GM12864 (cell line): ENCODE measurements around the gene DISP3.

Source experiments
- DNase-seq: peaks from one replicate; pipeline ENCODE4 v3.0.0-alpha.2; 2011; ENCODE audit warnings: low read depth
- H3K4me3 ChIP-seq: 2 replicates; pipeline ENCODE4 v1.5.1; 2011; ENCODE audit warnings: mild to moderate bottlenecking, low read depth, low read length, control low read depth
- TF ChIP-seq, protein P1 (sequence below): IDR thresholded peaks from 2 replicates; pipeline ENCODE4 v1.5.1; 2011; ENCODE audit warnings: low read depth, mild to moderate bottlenecking, moderate library complexity, low read length, control low read depth, inconsistent platforms; ENCODE audit errors: missing control alignments

DISP3 gene

DNA sequence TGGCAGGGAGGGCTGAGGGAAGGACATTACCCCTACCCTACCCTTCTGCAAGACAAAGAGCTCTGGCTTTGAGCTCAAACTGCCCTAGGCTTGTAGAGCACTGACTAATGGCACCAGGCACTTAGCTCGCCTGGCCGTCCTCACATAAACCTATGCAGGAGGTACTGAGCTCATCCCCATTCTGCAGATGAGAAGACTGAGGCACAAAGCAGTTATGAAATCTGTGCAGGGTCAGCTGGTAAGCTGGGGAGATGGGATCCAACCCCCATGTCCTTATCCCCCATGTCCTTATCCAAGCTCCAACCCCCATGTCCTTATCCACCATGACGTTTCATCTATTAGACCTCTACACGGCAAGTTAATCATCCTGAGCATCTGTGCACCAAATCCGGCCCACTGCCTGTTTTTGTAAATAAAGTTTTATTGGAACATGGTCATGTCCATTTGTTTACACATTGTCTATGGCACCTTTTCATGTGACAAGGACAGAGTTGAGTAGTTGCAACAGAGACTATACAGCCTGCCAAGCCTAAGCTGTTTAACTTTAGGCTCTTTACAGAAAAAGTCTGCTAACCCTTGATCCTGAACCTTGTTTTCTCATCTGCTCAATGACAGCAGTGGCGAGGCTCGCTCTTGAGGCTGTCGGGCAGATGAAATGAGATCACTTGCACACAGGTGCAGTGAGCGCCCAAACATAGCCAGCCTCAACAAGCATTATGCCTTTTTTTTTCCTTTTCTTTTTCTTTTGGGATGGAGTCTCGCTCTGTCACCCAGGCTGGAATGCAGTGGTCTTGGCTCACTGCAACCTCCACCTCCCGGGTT lies 88.5 kb downstream of the DISP3 start:
- TF ChIP-seq, protein P1, sequence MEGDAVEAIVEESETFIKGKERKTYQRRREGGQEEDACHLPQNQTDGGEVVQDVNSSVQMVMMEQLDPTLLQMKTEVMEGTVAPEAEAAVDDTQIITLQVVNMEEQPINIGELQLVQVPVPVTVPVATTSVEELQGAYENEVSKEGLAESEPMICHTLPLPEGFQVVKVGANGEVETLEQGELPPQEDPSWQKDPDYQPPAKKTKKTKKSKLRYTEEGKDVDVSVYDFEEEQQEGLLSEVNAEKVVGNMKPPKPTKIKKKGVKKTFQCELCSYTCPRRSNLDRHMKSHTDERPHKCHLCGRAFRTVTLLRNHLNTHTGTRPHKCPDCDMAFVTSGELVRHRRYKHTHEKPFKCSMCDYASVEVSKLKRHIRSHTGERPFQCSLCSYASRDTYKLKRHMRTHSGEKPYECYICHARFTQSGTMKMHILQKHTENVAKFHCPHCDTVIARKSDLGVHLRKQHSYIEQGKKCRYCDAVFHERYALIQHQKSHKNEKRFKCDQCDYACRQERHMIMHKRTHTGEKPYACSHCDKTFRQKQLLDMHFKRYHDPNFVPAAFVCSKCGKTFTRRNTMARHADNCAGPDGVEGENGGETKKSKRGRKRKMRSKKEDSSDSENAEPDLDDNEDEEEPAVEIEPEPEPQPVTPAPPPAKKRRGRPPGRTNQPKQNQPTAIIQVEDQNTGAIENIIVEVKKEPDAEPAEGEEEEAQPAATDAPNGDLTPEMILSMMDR: no peak
- no peak for DNase-seq
- no peak overlapping the region for H3K4me3 ChIP-seq

GRCh38 chr1:11568687-11569086 lies 89.7 kb downstream of the DISP3 start:
- no peak overlapping the region for H3K4me3 ChIP-seq
- DNase-seq: no peak
- TF ChIP-seq, protein P1: no peak

DNA sequence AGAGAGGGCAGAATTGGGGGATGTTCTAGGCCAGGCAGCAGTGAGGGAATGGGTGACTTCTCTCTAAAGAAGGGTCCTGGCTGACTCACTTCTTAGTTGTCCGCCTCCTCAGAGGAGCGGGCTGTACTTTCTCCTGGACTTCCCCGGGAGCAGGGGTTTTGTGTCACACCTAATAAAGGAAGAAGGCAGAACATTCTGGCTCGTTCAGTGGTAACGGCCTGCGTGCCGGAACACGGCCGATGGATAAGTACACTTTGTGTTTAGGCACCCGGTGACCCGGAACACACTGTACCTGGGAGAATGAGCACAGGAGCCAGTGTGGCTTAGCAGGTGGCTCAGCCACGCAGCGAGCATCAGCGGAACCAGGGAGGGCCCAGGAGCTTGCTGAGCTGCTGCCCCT lies 90.6 kb downstream of the DISP3 start:
- no peak overlapping the region for H3K4me3 ChIP-seq
- no peak for DNase-seq
- TF ChIP-seq, protein P1: no peak

DNA sequence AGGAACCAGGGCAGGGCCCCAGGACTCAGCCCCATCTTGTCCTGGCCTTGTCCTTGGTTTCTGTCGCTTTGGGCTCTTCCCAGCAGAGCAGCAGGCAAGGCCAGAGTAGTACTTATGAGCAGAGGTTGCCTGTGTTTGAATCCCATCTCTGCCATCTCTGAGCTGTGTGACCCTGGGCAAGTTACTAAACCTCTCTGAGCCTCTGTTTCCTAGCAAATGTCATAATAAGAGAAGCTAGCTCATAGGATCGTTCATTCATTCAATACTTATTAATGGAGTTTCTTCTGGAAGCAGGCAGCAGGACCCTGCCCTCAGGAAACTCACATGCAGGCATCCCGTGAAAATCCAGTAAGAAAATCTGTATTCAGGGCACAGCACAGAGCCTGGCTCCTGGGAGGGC lies 91.0 kb downstream of the DISP3 start:
- no peak for DNase-seq
- TF ChIP-seq, protein P1: no peak
- H3K4me3 ChIP-seq: no peak overlapping the region

GRCh38 chr1:11570821-11571380 lies 91.9 kb downstream of the DISP3 start:
- TF ChIP-seq, protein P1: no peak
- DNase-seq: no peak
- H3K4me3 ChIP-seq: no peak overlapping the region

GRCh38 chr1:11571906-11572616 lies 93.1 kb downstream of the DISP3 start:
- no peak for DNase-seq
- TF ChIP-seq, protein P1: peak; percentile 20
- no peak overlapping the region for H3K4me3 ChIP-seq
